Activated naive CD4-positive, alpha-beta T cell treated with anti-CD3 and anti-CD28 coated beads, Interleukin-2, amount 50 U/mL, for 72 hours (primary cell): ENCODE measurements around the gene OGG1. TPM values are rescaled to one million over a fixed set of nuclear protein-coding genes. Genes with fewer than 3 reads are reported as not detected.

Experiments
- total RNA-seq, 2 donors: library from RNA; stranded (reverse); gene quantifications; one replicate each; pipeline ENCODE4 v1.2.3, GENCODE V29; 2022

The OGG1 gene
- total RNA-seq, 2 donors from 2014 or later, result 34.8 to 58.0 TPM

Other genes starting within 250 kb of the OGG1 start
- not detected for gene LHFPL4, start 196.1 kb upstream of the OGG1 start, total RNA-seq
- 10 to 100 TPM; 46.8 to 61.0 TPM for gene MTMR14, start 100.4 kb upstream of the OGG1 start, total RNA-seq
- under 1 TPM in 1 of 2 donors, not detected in 1; 0.11 TPM for gene CPNE9, start 46.1 kb upstream of the OGG1 start, total RNA-seq
- gene BRPF1, start 18.2 kb upstream of the OGG1 start, total RNA-seq, result 10 to 100 TPM; 24.3 to 37.0 TPM
- gene CAMK1, start 20.0 kb downstream of the OGG1 start, total RNA-seq, result 10 to 100 TPM; 23.8 to 45.1 TPM
- 10 to 100 TPM; 47.5 to 92.3 TPM for gene TADA3, start 42.5 kb downstream of the OGG1 start, total RNA-seq
- 100 to 1,000 TPM; 125 to 265 TPM for gene ARPC4, start 43.1 kb downstream of the OGG1 start, total RNA-seq
- gene TTLL3, start 60.3 kb downstream of the OGG1 start, total RNA-seq, result 100 to 1,000 TPM in 1 of 2 donors, 10 to 100 TPM in 1; 78.1 to 121 TPM
- gene RPUSD3, start 94.1 kb downstream of the OGG1 start, total RNA-seq, result 10 to 100 TPM; 70.7 to 83.2 TPM
- not detected for gene CIDEC, start 130.3 kb downstream of the OGG1 start, total RNA-seq
- gene JAGN1, start 140.7 kb downstream of the OGG1 start, total RNA-seq, result 10 to 100 TPM in 1 of 2 donors, 1 to 10 TPM in 1; 7.5 to 34.4 TPM
- 1 to 10 TPM in 1 of 2 donors, under 1 TPM in 1; 0.61 to 1.4 TPM for gene IL17RE, start 152.9 kb downstream of the OGG1 start, total RNA-seq
- gene IL17RC, start 167.1 kb downstream of the OGG1 start, total RNA-seq, result 1 to 10 TPM in 1 of 2 donors, under 1 TPM in 1; 0.18 to 1.5 TPM
- 10 to 100 TPM; 23.8 to 25.0 TPM for gene CRELD1, start 183.9 kb downstream of the OGG1 start, total RNA-seq
- 1 to 10 TPM; 1.6 to 6.7 TPM for gene PRRT3, start 202.5 kb downstream of the OGG1 start, total RNA-seq
- 10 to 100 TPM; 33.6 to 42.1 TPM for gene EMC3, start 236.9 kb downstream of the OGG1 start, total RNA-seq